GM12864 (cell line): Measurements from ENCODE around the gene VCL.

Experiments used
- DNase-seq: peaks from one replicate; pipeline ENCODE4 v3.0.0-alpha.2; 2011; ENCODE audit warnings: low read depth
- H3K4me3 ChIP-seq: 2 replicates; pipeline ENCODE4 v1.5.1; 2011; ENCODE audit warnings: mild to moderate bottlenecking, low read depth, low read length, control low read depth
- TF ChIP-seq, protein P1 (sequence below): IDR thresholded peaks from 2 replicates; pipeline ENCODE4 v1.5.1; 2011; ENCODE audit warnings: low read depth, mild to moderate bottlenecking, moderate library complexity, low read length, control low read depth, inconsistent platforms; ENCODE audit errors: missing control alignments

VCL gene

DNA sequence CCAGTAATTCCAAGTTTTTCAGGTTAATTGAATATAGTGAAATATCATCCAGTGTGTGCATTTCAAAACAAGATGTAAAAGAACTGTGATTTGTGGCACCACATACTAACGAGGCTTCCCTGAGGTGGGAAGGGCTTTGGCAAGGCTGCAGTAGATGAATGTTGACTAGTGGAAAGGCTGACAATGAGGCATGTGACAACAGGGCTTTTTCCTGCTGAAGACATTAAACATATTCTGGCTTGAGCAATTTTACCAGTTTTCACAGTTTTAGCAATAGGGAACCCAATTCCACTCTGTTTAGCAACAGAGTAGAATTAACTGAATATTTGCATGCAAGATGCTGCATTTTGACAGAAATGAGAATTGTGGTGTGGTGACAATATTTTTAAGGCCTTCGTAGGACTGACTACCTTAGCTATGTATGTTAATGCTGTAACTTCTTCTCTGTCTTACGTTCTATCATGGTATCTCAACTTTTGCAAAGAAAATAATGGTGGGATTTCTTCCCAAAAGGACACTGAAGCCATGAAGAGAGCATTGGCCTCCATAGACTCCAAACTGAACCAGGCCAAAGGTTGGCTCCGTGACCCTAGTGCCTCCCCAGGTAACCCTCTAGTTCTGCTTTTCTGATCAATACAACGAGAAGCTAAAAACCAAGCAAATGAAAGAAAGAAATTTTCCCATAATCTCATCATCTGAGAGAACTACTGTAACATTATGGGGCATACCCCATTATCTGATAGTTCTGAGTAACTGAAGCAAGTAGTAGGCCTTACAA, 84.2 kb downstream of the VCL start:
- TF ChIP-seq, protein P1, sequence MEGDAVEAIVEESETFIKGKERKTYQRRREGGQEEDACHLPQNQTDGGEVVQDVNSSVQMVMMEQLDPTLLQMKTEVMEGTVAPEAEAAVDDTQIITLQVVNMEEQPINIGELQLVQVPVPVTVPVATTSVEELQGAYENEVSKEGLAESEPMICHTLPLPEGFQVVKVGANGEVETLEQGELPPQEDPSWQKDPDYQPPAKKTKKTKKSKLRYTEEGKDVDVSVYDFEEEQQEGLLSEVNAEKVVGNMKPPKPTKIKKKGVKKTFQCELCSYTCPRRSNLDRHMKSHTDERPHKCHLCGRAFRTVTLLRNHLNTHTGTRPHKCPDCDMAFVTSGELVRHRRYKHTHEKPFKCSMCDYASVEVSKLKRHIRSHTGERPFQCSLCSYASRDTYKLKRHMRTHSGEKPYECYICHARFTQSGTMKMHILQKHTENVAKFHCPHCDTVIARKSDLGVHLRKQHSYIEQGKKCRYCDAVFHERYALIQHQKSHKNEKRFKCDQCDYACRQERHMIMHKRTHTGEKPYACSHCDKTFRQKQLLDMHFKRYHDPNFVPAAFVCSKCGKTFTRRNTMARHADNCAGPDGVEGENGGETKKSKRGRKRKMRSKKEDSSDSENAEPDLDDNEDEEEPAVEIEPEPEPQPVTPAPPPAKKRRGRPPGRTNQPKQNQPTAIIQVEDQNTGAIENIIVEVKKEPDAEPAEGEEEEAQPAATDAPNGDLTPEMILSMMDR: no peak
- H3K4me3 ChIP-seq: no peak overlapping the region
- DNase-seq: no peak

DNA sequence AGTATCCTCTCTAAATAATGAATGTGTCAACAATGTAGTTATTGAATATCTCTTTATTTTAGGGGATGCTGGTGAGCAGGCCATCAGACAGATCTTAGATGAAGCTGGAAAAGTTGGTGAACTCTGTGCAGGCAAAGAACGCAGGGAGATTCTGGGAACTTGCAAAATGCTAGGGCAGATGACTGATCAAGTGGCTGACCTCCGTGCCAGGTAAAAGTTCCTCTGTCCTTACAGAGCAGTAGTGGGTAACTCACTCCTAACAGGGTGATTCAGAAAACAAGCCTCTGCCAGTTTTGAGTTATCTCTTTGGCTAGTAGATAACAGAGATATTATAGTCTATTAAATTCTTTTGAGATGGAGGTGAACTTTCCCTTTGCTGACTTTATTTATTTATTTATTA, 85.4 kb downstream of the VCL start:
- TF ChIP-seq, protein P1: no peak
- no peak for DNase-seq
- H3K4me3 ChIP-seq: no peak overlapping the region

DNA sequence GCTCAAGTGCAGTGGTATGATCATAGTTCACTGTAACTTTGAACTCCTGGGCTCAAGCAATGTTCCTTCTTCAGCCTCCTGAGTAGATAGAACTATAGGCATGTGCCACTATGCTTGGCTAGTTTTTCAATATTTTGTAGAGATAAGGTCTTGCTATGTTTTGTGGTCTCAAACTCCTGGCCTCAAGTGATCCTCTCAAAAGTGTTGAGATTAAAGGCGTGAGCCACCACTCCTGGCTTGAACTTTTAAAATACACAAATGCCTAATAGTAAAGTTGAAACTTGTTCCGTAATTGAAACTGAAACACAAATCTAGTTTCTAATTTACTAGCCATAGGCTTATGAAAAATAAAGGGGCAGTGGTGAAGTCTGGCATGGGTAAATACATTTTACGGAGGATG, 87.0 kb downstream of the VCL start:
- TF ChIP-seq, protein P1: no peak
- peak; percentile 38 for DNase-seq
- H3K4me3 ChIP-seq: no peak overlapping the region

DNA sequence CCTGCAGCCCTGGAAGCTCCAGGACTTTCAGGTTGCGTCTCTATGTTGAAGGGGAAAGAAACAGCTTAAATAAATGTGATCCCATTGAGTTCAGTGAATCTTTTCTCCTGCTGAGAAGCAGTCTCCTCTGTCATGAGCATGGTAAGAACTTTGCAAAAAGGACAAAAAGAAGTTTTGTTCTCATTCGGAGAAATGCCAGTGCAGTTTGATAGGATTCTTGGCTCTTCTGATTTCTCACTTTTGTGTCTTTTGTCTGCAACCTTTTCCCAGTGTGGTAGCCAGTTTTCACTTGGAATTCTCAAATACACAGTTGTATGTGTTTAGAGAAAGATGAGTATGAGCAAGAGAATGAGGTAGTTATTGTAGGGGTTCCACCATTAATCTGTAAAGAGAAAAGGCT, 88.4 kb downstream of the VCL start:
- TF ChIP-seq, protein P1: no peak
- H3K4me3 ChIP-seq: no peak overlapping the region
- no peak for DNase-seq

DNA sequence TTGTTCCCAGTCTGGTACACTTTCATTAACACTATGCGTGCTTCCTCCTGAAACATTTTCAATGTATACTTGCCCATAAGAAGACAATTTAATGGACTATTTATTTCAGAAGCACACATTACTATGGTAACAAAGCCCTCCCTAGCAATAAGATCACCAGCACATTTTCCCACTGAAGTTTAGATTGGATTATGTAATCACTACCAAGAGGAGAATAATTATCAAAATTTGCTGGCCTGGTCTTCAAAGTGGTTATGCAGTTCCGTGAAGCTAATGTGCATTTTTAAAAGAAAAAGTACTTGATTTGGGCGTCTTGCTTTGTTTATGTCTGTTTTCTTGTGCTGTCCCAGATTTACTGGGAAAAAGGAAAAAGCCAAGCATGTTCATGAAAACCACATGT, 90.8 kb downstream of the VCL start:
- H3K4me3 ChIP-seq: no peak overlapping the region
- TF ChIP-seq, protein P1: no peak
- DNase-seq: no peak

DNA sequence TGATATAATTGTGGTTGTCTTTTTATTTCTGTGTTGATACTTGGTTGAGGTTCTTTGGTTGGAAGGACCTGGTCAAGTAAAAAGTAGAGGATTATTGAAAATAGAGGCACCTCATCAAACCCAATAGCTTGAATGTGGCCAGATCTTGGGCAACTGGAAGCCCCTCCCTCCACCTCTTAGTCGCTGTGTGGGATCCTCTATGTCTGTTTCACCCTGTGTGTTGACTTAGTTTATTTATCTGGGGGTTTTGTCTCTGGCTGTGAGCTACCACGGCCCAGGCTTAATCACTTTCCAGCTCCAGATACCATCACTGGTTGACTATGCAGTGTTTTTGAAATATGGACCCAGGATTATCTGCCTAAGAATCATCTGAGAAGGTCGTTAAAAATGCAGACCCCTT, 94.5 kb downstream of the VCL start:
- H3K4me3 ChIP-seq: no peak overlapping the region
- TF ChIP-seq, protein P1: no peak
- no peak for DNase-seq
